ENCODE measurements around the gene ARID3C.

Gene ARID3C

DNA sequence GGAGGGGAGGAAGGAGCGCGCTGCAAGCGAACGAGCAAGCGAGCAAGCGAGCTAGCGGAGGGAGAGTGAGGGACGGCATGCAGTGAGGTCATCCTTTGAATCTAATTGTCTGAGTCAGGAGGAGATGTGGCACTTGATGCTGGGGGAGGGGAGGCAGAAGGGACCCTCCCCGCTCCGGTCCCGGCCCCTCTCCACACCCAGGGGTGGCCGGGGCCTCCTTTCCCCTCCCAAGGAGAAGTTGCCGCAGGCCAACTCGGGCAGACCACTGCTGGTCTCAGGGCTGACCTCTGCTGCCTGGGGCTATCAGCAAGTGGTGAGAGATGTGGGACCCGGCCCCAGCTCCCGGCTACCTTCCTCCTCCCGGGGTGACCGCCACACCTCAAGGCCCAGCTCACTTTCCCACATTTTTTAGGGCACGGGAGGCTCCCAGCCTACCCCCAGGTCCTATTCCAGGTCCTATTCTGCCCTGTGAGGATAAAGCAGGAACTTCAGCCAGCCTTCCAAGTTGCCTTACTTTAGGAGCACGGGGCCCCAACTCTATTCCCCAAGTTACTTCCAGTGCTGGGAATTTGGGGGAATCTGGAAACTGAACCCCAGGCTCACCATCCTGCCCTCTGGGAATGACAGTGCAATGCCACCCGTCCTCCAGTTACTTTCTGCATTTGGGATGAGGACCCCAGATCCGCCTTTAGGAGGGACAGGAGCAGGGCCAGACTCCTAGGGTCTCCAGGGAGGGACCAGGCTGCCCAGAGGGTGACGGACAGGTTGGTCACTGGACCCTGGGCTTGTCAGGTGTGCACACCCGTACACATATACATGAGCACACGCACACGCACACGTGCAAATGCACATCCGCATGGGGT lies 50.4 kb downstream of the ARID3C start:
- TF ChIP-seq, protein P1, sequence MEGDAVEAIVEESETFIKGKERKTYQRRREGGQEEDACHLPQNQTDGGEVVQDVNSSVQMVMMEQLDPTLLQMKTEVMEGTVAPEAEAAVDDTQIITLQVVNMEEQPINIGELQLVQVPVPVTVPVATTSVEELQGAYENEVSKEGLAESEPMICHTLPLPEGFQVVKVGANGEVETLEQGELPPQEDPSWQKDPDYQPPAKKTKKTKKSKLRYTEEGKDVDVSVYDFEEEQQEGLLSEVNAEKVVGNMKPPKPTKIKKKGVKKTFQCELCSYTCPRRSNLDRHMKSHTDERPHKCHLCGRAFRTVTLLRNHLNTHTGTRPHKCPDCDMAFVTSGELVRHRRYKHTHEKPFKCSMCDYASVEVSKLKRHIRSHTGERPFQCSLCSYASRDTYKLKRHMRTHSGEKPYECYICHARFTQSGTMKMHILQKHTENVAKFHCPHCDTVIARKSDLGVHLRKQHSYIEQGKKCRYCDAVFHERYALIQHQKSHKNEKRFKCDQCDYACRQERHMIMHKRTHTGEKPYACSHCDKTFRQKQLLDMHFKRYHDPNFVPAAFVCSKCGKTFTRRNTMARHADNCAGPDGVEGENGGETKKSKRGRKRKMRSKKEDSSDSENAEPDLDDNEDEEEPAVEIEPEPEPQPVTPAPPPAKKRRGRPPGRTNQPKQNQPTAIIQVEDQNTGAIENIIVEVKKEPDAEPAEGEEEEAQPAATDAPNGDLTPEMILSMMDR (IDR thresholded peaks at IDR 0.05; ENCODE audit: extremely low read depth, missing control alignments) = no peak
- no peak for DNase-seq (ENCODE audit: low spot score)

DNA sequence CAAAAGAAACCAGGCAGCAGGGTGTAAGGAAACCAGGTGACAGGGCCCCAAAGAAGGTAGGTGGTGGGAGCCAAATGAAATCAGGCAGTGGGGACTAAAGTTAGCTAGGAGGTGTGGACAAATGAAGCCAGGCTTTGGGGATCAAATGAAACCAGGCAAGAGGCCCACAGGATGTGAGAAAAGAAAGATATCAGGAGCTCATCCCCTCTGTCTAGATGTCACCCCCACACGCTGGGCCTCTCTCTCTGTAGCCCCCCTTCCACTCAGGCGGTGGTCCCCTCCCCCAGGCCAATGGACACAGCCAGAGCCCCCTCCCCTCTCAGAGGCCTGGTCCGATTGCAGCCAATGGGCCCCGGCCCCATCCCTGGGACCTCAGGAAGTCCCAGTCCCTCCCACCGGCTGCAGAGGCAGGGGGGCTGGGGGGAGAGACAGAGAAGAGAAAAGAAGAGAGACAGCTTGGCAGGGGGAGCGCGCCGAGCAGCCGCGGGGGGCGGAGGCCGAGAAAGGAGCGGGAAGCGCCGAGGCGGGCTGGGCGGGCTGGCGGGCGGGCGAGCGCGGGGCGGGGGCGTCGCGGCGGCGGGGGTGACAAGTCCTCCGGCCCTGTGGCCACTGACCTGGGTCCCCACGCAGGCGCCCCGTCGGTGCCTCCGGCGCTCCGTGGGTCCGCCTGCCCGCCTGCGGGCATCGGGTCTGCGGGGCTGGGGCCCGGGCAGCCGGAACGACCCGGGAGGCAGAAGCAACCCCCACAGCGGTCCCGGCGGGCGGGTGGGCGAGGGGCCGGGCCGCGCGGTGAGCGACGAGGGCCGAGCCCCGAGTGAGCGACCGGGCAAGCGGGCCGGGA lies 51.2 kb downstream of the ARID3C start:
- DNase-seq (ENCODE audit: low spot score) = no peak
- TF ChIP-seq, protein P1 (IDR thresholded peaks at IDR 0.05; ENCODE audit: extremely low read depth, missing control alignments) = no peak

DNA sequence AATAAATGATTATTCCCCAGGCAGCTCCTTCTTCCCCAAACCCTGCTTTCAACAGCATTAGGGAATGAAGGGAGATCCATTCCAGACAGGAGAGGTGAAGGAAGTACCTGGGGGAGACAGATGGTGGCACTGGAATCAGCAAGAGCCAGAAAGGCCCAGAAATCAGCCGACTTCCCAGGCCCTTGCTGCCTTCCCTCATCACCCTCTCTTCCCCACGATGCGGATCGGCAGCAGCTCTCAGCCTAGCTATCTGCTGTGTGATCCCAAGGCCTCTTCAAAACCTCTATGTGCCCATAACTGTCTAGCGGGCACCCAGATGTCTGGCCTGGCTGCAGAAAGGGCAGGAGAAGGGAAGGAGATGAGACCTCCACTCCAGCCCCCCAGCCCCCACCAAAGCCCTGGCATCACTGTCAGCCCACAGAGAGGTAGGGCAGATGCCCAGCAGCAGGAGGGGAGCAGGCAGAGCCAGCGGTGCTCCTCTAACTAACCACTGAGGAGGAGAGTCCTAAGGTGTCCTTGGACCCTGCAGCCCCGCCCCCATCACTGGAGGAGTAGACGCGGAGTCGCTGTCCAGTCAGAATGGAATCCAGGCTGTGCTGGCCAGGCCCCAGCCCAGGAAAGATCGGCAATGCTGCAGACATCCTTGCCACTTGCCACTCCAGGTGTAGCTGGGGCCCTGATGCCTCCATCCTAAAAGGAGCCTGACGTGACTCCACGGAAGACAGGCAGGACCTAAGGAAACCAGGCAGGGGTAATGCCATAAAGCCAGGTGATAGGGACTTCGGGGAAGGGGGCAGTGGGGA lies 52.1 kb downstream of the ARID3C start:
- DNase-seq (ENCODE audit: low spot score) = no peak
- TF ChIP-seq, protein P1 (IDR thresholded peaks at IDR 0.05; ENCODE audit: extremely low read depth, missing control alignments) = no peak

DNA sequence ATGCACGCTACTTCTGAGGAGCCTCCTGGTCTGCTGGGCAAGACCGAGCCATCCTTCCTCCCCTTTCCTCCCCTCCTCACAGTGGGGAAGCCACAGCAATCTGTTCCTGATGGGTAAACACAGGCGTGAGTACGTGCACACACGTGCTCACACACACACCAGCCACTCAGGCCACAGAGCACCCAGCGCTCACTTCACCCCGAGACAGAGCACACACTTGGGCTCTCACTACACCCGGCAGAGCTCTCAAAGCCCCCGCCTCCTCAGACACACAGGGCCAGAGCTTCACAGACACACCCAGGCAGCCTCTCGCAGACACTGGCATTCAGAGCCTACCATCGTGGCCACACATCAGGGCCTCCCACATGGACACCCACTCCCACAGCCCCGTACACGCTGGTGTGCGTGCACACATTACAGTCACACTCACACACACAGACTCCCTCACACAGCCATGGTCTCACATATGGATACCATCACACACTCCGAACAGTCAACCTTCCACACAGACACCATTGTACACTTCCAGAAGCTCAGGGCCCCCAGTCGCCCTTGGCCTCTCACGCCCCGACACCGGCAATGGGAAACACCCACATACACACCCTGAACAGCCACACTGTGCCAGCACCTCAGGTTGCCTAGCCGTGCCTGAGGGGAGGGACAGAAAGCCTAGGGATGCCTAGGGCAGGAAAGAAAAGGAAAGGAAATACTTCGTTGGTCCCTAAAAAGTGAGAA lies 52.8 kb downstream of the ARID3C start:
- TF ChIP-seq, protein P1 (IDR thresholded peaks at IDR 0.05; ENCODE audit: extremely low read depth, missing control alignments) = no peak
- no peak for DNase-seq (ENCODE audit: low spot score)

DNA sequence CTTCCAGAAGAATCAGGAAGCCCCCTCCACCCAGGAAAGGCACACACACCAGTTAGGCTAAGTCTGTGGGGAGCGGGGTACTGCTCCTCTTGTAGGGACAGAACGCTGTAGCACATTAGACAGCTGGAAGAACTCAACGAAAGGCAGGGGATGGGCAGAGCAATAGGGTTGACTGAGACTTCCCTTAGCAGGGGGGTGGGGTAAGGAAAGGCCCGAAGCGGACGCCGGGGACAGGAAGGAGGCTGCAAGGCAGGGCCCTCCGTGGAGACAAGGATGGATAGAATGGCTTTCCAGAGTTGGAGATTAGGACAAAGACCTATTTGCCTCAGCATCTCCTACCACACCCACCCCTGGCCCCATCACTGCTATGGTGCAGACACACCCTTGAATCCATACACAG lies 53.6 kb downstream of the ARID3C start:
- DNase-seq (ENCODE audit: low spot score) = no peak
- TF ChIP-seq, protein P1 (IDR thresholded peaks at IDR 0.05; ENCODE audit: extremely low read depth, missing control alignments) = no peak

DNA sequence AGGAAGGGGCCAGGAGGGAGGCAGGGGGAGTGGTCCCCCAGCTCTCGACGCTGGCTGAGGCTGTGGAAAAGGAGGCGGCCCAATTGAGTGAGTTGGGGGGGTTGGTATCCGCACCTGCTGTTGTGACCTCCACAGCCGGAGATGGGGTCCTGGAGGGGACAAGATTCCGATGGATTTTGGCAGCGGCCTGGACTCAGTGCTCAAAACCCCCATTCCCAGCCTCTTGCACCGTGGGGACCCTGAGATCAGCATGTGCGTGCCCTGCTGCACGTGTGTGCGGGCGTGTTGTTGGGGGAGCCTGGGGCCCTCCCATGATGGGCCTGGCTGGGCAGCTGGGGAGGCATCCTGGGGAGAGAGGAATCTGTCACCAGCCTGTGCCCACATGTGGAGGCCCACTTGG lies 54.3 kb downstream of the ARID3C start:
- no peak for DNase-seq (ENCODE audit: low spot score)
- TF ChIP-seq, protein P1 (IDR thresholded peaks at IDR 0.05; ENCODE audit: extremely low read depth, missing control alignments) = no peak

Measured in GM20000 (cell line).